SK-N-SH treated with all-trans-retinoic acid at 6 μM for 48 hours (cell line): ENCODE measurements around the gene PSME2.

Experiments
- ATAC-seq: fragments of 200-7000 bp; cut with Tn5 transposase; 3 replicates; pipeline ENCODE4 v1.9.1; 2020; ENCODE audit warnings: mild to moderate bottlenecking, moderate library complexity
- ARNTL ChIP-seq: fragments of 450-650 bp; formaldehyde crosslinking; IDR thresholded peaks from 2 replicates; pipeline ENCODE4 v1.5.0; 2020; ENCODE audit warnings: low read depth, mild to moderate bottlenecking, moderate library complexity, borderline replicate concordance
- BACH2 ChIP-seq: fragments of 250-450 bp; sonication (Bioruptor Pico); IDR thresholded peaks from 2 replicates; pipeline ENCODE4 v1.9.0; 2021; ENCODE audit warnings: mild to moderate bottlenecking, borderline replicate concordance
- CSDC2 ChIP-seq: fragments of 250-450 bp; sonication (Bioruptor Pico); IDR thresholded peaks from 2 replicates; pipeline ENCODE4 v1.5.0; 2020; ENCODE audit warnings: mild to moderate bottlenecking, moderate library complexity
- ESRRG ChIP-seq: fragments of 250-450 bp; sonication (Bioruptor Pico); IDR thresholded peaks from 2 replicates; pipeline ENCODE4 v1.6.1; 2021; ENCODE audit warnings: mild to moderate bottlenecking
- GLIS3 ChIP-seq: fragments of 250-450 bp; sonication (Bioruptor Pico); IDR thresholded peaks from 2 replicates; pipeline ENCODE4 v1.5.0; 2020; ENCODE audit warnings: mild to moderate bottlenecking, moderate library complexity
- ISL1 ChIP-seq: fragments of 250-450 bp; sonication (Bioruptor Pico); IDR thresholded peaks from 2 replicates; pipeline ENCODE4 v2.1.2; 2022; ENCODE audit warnings: mild to moderate bottlenecking, moderate library complexity
- OSR1 ChIP-seq: fragments of 250-450 bp; sonication (Bioruptor Pico); IDR thresholded peaks from 2 replicates; pipeline ENCODE4 v1.8.0; 2022; ENCODE audit warnings: moderate library complexity, mild to moderate bottlenecking, inconsistent platforms
- PPARA ChIP-seq: fragments of 250-450 bp; sonication (Bioruptor Pico); IDR thresholded peaks from 2 replicates; pipeline ENCODE4 v1.5.0; 2020; ENCODE audit warnings: mild to moderate bottlenecking, borderline replicate concordance
- RARB ChIP-seq: fragments of 250-450 bp; sonication (Bioruptor Pico); IDR thresholded peaks from 2 replicates; pipeline ENCODE4 v1.8.0; 2021; ENCODE audit warnings: mild to moderate bottlenecking, moderate library complexity
- SNAI2 ChIP-seq: fragments of 250-450 bp; sonication (Bioruptor Pico); IDR thresholded peaks from 2 replicates; pipeline ENCODE4 v1.5.0; 2020; ENCODE audit warnings: mild to moderate bottlenecking, moderate library complexity
- TCF4 ChIP-seq: fragments of 250-450 bp; sonication (Bioruptor Pico); IDR thresholded peaks from 2 replicates; pipeline ENCODE4 v1.8.0; 2021; ENCODE audit warnings: mild to moderate bottlenecking, moderate library complexity, borderline replicate concordance
- TOX ChIP-seq: fragments of 250-450 bp; sonication (Bioruptor Pico); IDR thresholded peaks from 2 replicates; pipeline ENCODE4 v1.8.0; 2021; ENCODE audit warnings: mild to moderate bottlenecking, moderate library complexity, borderline replicate concordance
- ZFP3 ChIP-seq: fragments of 250-450 bp; sonication (Bioruptor Pico); IDR thresholded peaks from 2 replicates; pipeline ENCODE4 v1.5.0; 2020; ENCODE audit warnings: mild to moderate bottlenecking, moderate library complexity
- ZFP30 ChIP-seq: fragments of 450-650 bp; formaldehyde crosslinking; IDR thresholded peaks from 2 replicates; pipeline ENCODE4 v1.5.0; 2022; ENCODE audit warnings: mild to moderate bottlenecking, moderate library complexity
- ZNF565 ChIP-seq: fragments of 450-650 bp; formaldehyde crosslinking; conservative IDR thresholded peaks from 2 replicates; pipeline ENCODE4 v1.5.0; 2020; ENCODE audit warnings: low read depth, mild to moderate bottlenecking, moderate library complexity
- ZNF70 ChIP-seq: fragments of 450-650 bp; formaldehyde crosslinking; IDR thresholded peaks from 2 replicates; pipeline ENCODE4 v1.5.0; 2020; ENCODE audit warnings: mild to moderate bottlenecking, moderate library complexity
- ZNF8 ChIP-seq: fragments of 450-650 bp; formaldehyde crosslinking; IDR thresholded peaks from 2 replicates; pipeline ENCODE4 v1.5.0; 2020; ENCODE audit warnings: mild to moderate bottlenecking, moderate library complexity
- TF ChIP-seq, protein P1 (sequence below): fragments of 250-450 bp; sonication (Bioruptor Pico); IDR thresholded peaks from 2 replicates; pipeline ENCODE4 v1.5.1; 2021; ENCODE audit warnings: mild to moderate bottlenecking, moderate library complexity
- TF ChIP-seq, protein P2 (sequence below): fragments of 250-450 bp; sonication (Bioruptor Pico); IDR thresholded peaks from 2 replicates; pipeline ENCODE4 v1.8.0; 2020; ENCODE audit warnings: mild to moderate bottlenecking, moderate library complexity, borderline replicate concordance
- TF ChIP-seq, protein P3 (sequence below): fragments of 250-450 bp; sonication (Bioruptor Pico); IDR thresholded peaks from 2 replicates; pipeline ENCODE4 v1.8.0; 2021; ENCODE audit warnings: low read depth, mild to moderate bottlenecking, moderate library complexity, borderline replicate concordance
- TF ChIP-seq, protein P4 (sequence below): fragments of 250-450 bp; sonication (Bioruptor Pico); IDR thresholded peaks from 2 replicates; pipeline ENCODE4 v1.5.1; 2020; ENCODE audit warnings: low read depth, mild to moderate bottlenecking, moderate library complexity

Gene PSME2

DNA sequence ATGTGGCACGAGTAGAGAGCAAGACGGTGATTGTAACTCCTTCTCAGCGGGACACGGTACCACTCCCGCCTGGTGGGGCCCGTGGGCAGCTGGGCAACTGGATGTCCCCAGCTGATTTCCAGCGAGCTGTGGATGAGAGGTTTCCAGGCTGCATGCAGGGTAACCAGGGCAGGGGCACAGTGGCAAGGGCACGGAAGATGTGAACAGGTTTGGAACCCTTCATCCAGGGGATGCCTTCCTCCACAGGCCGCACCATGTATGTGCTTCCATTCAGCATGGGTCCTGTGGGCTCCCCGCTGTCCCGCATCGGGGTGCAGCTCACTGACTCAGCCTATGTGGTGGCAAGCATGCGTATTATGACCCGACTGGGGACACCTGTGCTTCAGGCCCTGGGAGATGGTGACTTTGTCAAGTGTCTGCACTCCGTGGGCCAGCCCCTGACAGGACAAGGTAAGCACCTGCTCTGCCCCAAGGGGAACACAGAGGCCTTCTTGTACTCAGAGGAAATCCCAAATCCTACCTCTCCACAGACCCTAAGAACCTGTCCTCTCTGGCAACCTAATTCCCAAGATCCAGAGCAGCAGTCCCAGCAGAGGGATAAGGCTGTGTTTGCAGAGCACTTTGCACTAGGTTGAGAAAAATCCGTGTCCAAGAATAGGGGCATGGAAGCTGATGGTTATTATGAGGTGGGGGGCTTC lies 48.0 kb downstream of the PSME2 start:
- TF ChIP-seq GLIS3 (CRISPR knock-in tag) (no peak), ZNF565 (no peak), ZFP30 (CRISPR knock-in tag) (no peak), ZNF8 (CRISPR knock-in tag) (no peak), ISL1 (CRISPR knock-in tag) (no peak), PPARA (CRISPR knock-in tag) (no peak), TOX (CRISPR knock-in tag) (no peak), OSR1 (CRISPR knock-in tag) (no peak), CSDC2 (CRISPR knock-in tag) (no peak), BACH2 (CRISPR knock-in tag) (no peak), ARNTL (CRISPR knock-in tag) (no peak), ZNF70 (CRISPR knock-in tag) (no peak), ZFP3 (no peak)
- TF ChIP-seq, protein P1, sequence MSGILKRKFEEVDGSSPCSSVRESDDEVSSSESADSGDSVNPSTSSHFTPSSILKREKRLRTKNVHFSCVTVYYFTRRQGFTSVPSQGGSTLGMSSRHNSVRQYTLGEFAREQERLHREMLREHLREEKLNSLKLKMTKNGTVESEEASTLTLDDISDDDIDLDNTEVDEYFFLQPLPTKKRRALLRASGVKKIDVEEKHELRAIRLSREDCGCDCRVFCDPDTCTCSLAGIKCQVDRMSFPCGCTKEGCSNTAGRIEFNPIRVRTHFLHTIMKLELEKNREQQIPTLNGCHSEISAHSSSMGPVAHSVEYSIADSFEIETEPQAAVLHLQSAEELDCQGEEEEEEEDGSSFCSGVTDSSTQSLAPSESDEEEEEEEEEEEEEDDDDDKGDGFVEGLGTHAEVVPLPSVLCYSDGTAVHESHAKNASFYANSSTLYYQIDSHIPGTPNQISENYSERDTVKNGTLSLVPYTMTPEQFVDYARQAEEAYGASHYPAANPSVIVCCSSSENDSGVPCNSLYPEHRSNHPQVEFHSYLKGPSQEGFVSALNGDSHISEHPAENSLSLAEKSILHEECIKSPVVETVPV (CRISPR knock-in tag), result no peak
- TF ChIP-seq, protein P2, sequence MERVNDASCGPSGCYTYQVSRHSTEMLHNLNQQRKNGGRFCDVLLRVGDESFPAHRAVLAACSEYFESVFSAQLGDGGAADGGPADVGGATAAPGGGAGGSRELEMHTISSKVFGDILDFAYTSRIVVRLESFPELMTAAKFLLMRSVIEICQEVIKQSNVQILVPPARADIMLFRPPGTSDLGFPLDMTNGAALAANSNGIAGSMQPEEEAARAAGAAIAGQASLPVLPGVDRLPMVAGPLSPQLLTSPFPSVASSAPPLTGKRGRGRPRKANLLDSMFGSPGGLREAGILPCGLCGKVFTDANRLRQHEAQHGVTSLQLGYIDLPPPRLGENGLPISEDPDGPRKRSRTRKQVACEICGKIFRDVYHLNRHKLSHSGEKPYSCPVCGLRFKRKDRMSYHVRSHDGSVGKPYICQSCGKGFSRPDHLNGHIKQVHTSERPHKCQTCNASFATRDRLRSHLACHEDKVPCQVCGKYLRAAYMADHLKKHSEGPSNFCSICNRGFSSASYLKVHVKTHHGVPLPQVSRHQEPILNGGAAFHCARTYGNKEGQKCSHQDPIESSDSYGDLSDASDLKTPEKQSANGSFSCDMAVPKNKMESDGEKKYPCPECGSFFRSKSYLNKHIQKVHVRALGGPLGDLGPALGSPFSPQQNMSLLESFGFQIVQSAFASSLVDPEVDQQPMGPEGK (CRISPR knock-in tag), result no peak
- TF ChIP-seq, protein P3, sequence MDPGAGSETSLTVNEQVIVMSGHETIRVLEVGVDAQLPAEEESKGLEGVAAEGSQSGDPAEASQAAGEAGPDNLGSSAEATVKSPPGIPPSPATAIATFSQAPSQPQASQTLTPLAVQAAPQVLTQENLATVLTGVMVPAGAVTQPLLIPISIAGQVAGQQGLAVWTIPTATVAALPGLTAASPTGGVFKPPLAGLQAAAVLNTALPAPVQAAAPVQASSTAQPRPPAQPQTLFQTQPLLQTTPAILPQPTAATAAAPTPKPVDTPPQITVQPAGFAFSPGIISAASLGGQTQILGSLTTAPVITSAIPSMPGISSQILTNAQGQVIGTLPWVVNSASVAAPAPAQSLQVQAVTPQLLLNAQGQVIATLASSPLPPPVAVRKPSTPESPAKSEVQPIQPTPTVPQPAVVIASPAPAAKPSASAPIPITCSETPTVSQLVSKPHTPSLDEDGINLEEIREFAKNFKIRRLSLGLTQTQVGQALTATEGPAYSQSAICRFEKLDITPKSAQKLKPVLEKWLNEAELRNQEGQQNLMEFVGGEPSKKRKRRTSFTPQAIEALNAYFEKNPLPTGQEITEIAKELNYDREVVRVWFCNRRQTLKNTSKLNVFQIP (CRISPR knock-in tag), result no peak
- no peak for ATAC-seq

DNA sequence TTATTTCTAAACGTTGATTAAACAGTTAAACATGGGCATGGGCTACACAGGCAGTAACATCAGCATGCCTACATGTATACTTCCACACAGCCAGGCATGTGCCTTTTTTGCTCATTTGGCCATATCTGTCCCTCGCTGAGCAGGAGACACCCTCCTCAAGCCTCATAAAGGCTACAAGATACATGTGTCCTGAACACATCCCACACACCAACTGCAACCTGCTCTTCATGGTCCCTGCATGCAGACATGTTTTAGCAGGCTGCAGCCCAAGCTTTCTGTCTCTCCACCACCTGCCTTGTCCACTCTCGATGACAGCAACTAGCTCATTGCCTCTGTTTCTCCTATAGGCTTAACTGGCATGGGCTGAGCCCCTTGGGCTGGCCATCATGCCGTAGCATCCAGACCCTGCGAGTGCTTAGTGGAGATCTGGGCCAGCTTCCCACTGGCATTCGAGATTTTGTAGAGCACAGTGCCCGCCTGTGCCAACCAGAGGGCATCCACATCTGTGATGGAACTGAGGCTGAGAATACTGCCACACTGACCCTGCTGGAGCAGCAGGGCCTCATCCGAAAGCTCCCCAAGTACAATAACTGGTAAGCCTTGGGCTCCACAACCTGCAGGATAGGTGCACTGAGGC lies 49.7 kb downstream of the PSME2 start:
- TF ChIP-seq BACH2 (CRISPR knock-in tag) (no peak), ESRRG (CRISPR knock-in tag) (no peak), SNAI2 (CRISPR knock-in tag) (no peak), ZFP30 (CRISPR knock-in tag) (no peak), ISL1 (CRISPR knock-in tag) (no peak), TOX (CRISPR knock-in tag) (no peak), TCF4 (CRISPR knock-in tag) (no peak), RARB (CRISPR knock-in tag) (no peak), CSDC2 (CRISPR knock-in tag) (no peak)
- TF ChIP-seq, protein P3 (CRISPR knock-in tag), result no peak
- TF ChIP-seq, protein P4, sequence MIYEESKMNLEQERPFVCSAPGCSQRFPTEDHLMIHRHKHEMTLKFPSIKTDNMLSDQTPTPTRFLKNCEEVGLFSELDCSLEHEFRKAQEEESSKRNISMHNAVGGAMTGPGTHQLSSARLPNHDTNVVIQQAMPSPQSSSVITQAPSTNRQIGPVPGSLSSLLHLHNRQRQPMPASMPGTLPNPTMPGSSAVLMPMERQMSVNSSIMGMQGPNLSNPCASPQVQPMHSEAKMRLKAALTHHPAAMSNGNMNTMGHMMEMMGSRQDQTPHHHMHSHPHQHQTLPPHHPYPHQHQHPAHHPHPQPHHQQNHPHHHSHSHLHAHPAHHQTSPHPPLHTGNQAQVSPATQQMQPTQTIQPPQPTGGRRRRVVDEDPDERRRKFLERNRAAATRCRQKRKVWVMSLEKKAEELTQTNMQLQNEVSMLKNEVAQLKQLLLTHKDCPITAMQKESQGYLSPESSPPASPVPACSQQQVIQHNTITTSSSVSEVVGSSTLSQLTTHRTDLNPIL (CRISPR knock-in tag), result no peak
- TF ChIP-seq, protein P1 (CRISPR knock-in tag), result no peak
- no peak for ATAC-seq
